Endothelial cell (in vitro differentiated cells): ENCODE measurements around the gene WDFY2. TPM values are rescaled to one million over a fixed set of nuclear protein-coding genes. Genes with fewer than 3 reads are reported as not detected.
A peak's percentile ranks its signal among the peaks of the same experiment; 100 is the strongest.

Source experiments
- DNase-seq: peaks from one replicate; pipeline ENCODE4 v3.0.0; 2021; ENCODE audit warnings: low spot score
- H3K27ac Mint-ChIP-seq: one replicate; pipeline ENCODE4 v1.8.0; 2021; ENCODE audit warnings: mixed read lengths, inconsistent platforms; ENCODE audit not compliant: unreplicated experiment
- H3K27me3 Mint-ChIP-seq: one replicate; pipeline ENCODE4 v1.8.0; 2021; ENCODE audit warnings: mild to moderate bottlenecking, moderate library complexity, mixed read lengths, inconsistent platforms; ENCODE audit not compliant: unreplicated experiment
- H3K36me3 Mint-ChIP-seq: one replicate; pipeline ENCODE4 v1.8.0; 2021; ENCODE audit warnings: mild to moderate bottlenecking, low read depth, mixed read lengths, inconsistent platforms; ENCODE audit not compliant: unreplicated experiment
- H3K4me1 Mint-ChIP-seq: one replicate; pipeline ENCODE4 v1.8.0; 2021; ENCODE audit warnings: mild to moderate bottlenecking, mixed read lengths, inconsistent platforms; ENCODE audit not compliant: unreplicated experiment
- H3K4me3 Mint-ChIP-seq: one replicate; pipeline ENCODE4 v1.8.0; 2021; ENCODE audit warnings: mild to moderate bottlenecking, mixed read lengths, inconsistent platforms; ENCODE audit not compliant: unreplicated experiment
- H3K9me3 Mint-ChIP-seq: one replicate; pipeline ENCODE4 v1.8.0; 2021; ENCODE audit warnings: mixed read lengths, inconsistent platforms; ENCODE audit not compliant: unreplicated experiment
- total RNA-seq: library from RNA; stranded (reverse); fragmentation: NEBNext Ultra II Directional; extraction: Animal tissue kit (Norgen Biotek cat#: 25700); gene quantifications from one replicate; pipeline ENCODE4 v1.2.1, GENCODE V29; 2021; ENCODE audit not compliant: unreplicated experiment
- TF ChIP-seq, protein P1 (sequence below): fragments of 200-600 bp; sonication (generic); IDR thresholded peaks from one replicate; pipeline ENCODE4 v1.5.0; 2021; ENCODE audit warnings: antibody characterized with exemption; ENCODE audit not compliant: unreplicated experiment

The WDFY2 gene
- total RNA-seq, 1 donor from 2014 or later = 22.7 TPM

DNA sequence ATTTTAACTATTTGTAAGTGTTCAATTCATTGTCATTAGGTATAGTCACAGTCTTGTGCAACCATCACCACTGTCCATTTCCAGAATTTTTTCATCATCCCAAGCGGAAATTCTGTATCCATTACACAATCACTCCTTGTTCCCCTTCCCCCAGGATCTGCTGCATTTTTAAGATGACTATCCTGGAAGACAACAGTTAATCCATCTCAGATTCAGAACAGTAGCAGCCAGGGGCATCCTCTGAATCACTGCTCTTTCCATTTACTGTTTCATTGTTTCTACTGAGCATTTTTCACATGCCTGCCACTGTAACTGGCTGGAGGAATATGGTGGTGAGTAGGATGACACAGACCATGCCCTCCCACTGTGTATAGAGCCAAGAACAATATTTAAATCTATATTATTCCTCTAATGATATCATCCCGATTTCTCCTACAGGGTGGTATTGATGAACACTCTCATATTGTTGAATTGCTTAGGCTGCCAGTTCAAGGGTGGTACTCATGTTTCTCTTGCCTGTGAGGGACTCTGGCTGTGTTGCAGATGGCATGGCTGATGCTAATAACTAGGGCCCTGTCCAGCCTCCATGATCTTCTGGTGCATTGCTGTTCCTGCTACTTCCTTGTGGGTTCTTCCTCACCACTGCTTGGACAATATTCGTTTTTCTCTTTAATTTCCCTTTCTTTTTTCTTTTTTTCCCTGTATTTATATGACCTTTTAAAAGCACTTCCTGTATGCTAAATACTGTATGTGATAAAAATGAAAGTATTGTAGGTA, 59.0 kb downstream of the WDFY2 start:
- peak overlapping the region; percentile 86 for H3K27ac Mint-ChIP-seq
- H3K4me3 Mint-ChIP-seq = no peak overlapping the region
- peaks cover 42% of the 10 kb centered on the region for H3K4me1 Mint-ChIP-seq
- TF ChIP-seq, protein P1, sequence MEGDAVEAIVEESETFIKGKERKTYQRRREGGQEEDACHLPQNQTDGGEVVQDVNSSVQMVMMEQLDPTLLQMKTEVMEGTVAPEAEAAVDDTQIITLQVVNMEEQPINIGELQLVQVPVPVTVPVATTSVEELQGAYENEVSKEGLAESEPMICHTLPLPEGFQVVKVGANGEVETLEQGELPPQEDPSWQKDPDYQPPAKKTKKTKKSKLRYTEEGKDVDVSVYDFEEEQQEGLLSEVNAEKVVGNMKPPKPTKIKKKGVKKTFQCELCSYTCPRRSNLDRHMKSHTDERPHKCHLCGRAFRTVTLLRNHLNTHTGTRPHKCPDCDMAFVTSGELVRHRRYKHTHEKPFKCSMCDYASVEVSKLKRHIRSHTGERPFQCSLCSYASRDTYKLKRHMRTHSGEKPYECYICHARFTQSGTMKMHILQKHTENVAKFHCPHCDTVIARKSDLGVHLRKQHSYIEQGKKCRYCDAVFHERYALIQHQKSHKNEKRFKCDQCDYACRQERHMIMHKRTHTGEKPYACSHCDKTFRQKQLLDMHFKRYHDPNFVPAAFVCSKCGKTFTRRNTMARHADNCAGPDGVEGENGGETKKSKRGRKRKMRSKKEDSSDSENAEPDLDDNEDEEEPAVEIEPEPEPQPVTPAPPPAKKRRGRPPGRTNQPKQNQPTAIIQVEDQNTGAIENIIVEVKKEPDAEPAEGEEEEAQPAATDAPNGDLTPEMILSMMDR = no peak
- DNase-seq = no peak
- no peaks in the 10 kb centered on the region for H3K9me3 Mint-ChIP-seq
- H3K27me3 Mint-ChIP-seq = peaks cover 8% of the 10 kb centered on the region
- peaks cover 4% of the 10 kb centered on the region for H3K36me3 Mint-ChIP-seq

DNA sequence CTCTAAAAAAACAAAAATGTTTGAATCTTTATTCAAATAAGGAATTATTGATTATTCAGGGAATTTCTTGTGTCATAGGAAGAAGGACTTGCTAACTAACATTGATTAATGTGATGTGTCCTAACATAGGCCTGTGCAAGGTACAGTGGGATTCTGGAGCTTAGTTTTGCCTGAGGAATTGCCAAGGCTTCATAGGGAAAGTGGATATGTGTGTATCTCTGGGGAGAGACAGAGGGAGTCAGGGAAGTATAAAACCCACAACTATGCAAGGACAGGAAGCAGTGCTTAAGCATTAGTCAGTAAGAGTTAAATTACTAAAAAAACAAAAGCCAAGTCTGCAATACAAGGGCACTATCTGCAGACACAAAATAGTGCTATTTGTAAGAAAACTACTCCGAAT, 59.6 kb downstream of the WDFY2 start:
- Mint-ChIP-seq H3K27ac (peak overlapping the region; percentile 86), H3K4me1 (peaks cover 42% of the 10 kb centered on the region), H3K27me3 (peaks cover 8% of the 10 kb centered on the region), H3K9me3 (no peaks in the 10 kb centered on the region), H3K36me3 (peaks cover 4% of the 10 kb centered on the region), H3K4me3 (peak overlapping the region; percentile 29)
- TF ChIP-seq, protein P1 = no peak
- DNase-seq = no peak

DNA sequence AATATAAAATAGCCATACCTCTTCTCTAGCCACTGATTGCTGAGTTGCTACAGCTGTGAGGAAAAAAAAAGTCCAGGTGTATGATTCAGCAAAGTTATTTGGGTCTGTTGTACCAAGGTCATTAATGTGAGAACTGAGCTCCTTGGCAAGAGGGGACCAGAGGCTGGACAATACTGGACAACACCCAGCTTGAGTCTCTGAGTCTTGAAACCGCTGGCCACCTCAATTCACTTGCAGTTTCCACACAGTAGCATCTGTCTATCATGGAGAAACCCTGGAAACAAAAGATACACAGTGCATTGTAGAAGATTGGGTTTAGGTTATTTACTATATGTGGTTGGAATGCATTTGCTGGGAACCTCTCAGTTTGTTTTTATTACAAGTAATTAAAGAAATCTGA, 60.4 kb downstream of the WDFY2 start:
- peaks cover 42% of the 10 kb centered on the region for H3K4me1 Mint-ChIP-seq
- H3K36me3 Mint-ChIP-seq = peaks cover 4% of the 10 kb centered on the region
- H3K4me3 Mint-ChIP-seq = no peak overlapping the region
- H3K27me3 Mint-ChIP-seq = peaks cover 8% of the 10 kb centered on the region
- TF ChIP-seq, protein P1 = no peak
- no peaks in the 10 kb centered on the region for H3K9me3 Mint-ChIP-seq
- peak overlapping the region; percentile 86 for H3K27ac Mint-ChIP-seq
- DNase-seq = no peak

DNA sequence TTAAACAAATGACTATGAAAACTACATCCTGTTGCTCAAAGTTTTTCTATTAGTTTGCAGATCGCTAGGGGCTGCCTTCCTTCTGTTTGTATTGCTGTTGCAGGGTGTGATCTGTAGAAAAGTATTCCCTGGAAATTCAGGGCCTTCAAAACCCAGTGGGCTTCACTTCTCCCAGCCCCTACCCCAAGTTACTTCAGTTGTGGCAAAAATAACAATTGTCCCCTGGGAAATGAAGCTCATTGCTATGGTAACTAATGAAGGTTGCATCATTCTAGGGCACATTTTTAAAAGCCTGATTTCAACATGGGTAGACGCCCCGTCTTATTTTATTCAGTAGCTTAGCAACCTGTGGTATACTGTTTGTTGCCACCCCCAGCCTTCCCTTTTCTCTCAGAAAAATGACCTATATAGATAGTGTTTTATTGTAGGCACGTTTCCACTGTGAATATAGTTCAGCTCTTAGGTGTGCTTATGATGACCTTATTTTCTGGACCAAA, 60.9 kb downstream of the WDFY2 start:
- Mint-ChIP-seq H3K9me3 (no peaks in the 10 kb centered on the region), H3K4me1 (peaks cover 43% of the 10 kb centered on the region), H3K27ac (peak overlapping the region; percentile 86), H3K4me3 (no peak overlapping the region), H3K27me3 (peaks cover 8% of the 10 kb centered on the region), H3K36me3 (peaks cover 4% of the 10 kb centered on the region)
- DNase-seq = no peak
- TF ChIP-seq, protein P1 = no peak
